Epithelial cell of proximal tubule (primary cell): ENCODE data around the gene MYCBPAP. TPM values are rescaled to one million over a fixed set of nuclear protein-coding genes. Genes with fewer than 3 reads are reported as not detected.

ENCODE experiments used
- DNase-seq: peaks from one replicate; pipeline ENCODE4 v3.0.0-alpha.2; 2011; ENCODE audit warnings: low read depth
- H3K4me3 ChIP-seq: 2 replicates; pipeline ENCODE4 v1.5.1; 2011; ENCODE audit warnings: low read depth, mild to moderate bottlenecking, low read length
- total RNA-seq: library from RNA; depleted of rRNA; stranded (reverse); fragments of >200 nt; gene quantifications from 2 replicates; pipeline ENCODE4 v1.2.3, GENCODE V29; 2015
- TF ChIP-seq, protein P1 (sequence below): conservative IDR thresholded peaks from 2 replicates; pipeline ENCODE4 v1.5.1; 2012; ENCODE audit warnings: low read depth, mild to moderate bottlenecking, low read length

MYCBPAP gene
- total RNA-seq, 1 donor from 2014 or later: 0.58 TPM

DNA sequence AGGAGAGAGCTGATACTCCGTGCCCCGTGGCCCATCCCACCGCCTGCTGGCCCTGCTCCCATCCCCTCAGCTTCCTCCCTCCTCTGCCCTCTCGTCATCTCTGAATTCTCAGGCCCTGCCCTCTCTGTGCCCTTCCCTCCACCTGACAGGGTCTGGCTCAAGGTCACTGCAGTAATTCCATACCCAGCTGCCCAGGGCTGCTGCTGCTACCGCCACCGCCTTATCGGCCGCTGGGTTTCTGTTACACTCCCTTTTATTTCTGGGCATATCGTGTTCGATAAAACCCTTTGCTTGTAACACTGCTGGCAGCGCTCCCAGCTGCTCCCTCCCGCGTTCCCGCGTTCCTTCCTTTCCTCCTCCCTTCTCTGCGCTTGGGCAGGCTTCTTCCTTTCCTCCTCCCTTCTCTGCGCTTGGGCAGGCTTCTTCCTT lies 25.5 kb downstream of the MYCBPAP start:
- H3K4me3 ChIP-seq: peak overlapping the region; percentile 23
- TF ChIP-seq, protein P1, sequence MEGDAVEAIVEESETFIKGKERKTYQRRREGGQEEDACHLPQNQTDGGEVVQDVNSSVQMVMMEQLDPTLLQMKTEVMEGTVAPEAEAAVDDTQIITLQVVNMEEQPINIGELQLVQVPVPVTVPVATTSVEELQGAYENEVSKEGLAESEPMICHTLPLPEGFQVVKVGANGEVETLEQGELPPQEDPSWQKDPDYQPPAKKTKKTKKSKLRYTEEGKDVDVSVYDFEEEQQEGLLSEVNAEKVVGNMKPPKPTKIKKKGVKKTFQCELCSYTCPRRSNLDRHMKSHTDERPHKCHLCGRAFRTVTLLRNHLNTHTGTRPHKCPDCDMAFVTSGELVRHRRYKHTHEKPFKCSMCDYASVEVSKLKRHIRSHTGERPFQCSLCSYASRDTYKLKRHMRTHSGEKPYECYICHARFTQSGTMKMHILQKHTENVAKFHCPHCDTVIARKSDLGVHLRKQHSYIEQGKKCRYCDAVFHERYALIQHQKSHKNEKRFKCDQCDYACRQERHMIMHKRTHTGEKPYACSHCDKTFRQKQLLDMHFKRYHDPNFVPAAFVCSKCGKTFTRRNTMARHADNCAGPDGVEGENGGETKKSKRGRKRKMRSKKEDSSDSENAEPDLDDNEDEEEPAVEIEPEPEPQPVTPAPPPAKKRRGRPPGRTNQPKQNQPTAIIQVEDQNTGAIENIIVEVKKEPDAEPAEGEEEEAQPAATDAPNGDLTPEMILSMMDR: no peak
- no peak for DNase-seq

DNA sequence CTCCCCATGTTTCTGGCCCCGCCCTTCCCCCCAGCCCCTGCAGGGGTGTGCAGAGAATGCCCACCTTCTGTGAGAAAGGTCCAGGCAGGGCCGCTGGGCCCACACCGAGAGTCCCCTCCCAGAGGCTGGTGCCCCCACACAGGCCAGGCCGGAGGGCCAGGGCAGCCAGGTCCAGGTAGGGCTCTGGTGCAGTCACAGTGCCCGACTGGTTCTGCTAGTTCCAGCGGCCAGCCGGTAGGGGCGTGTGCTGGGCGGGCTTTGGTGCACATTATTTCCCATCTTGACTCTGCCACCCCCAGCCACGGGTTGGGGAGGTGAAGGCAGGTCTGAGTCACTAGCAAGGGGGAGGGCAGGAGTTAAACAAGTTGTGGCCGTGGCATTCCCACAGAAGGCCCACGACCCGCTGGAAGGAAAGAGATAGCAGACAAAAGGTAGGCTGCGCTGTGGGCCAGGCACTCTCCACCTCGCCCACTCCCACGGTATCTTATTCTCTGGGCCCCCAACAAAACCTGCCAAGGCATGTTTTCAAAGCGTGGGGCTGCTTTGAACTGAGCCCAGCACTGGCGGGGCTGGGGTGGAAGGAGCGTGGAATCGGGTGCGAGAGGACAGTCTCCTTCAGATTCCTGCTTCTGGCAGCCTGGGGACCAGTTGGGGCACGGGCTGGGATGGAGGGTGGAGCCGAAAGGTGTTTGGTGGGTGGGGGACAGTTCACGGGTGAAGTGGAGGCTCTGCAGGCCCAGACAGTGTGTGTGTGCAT lies 26.2 kb downstream of the MYCBPAP start:
- TF ChIP-seq, protein P1: peak; percentile 28
- DNase-seq: no peak
- peak overlapping the region; percentile 15 for H3K4me3 ChIP-seq

DNA sequence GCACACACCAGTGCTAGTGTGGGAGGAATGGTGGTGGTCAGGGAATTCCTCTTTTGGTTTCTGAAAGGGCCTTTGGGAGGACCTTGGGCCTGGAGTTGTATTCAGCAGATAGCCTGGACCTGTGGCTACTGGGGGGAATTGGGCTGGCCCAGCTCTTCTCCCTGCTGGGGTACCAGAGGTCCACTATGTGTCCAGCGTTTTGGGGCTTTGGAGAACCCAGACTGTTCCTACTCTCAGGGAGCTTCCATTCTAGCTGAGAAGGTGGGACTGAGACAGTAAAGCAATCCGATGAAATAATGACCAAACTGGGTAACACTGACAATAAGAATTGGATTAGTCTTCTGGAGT lies 26.7 kb downstream of the MYCBPAP start:
- TF ChIP-seq, protein P1: no peak
- no peak for DNase-seq
- H3K4me3 ChIP-seq: no peak overlapping the region

DNA sequence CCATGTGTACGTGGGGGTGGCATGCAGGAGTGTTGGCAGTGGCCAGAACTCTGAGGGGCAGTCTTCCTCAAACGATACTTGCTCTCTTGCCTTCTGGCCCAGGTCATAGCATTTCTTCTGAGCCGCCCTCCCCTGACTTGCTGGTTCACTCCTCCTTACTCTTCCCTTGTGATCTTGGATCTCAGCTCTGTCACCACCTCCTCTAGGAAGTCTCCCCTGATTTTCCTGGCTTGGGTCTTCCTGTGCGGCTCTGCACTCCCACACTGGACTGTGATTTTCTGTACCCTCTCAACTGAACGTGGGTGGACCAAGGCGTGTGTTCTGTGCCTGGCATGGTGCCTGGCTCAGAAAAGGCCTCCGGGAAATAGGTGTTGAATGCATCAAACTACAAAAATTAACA lies 27.2 kb downstream of the MYCBPAP start:
- no peak for DNase-seq
- TF ChIP-seq, protein P1: no peak
- no peak overlapping the region for H3K4me3 ChIP-seq

DNA sequence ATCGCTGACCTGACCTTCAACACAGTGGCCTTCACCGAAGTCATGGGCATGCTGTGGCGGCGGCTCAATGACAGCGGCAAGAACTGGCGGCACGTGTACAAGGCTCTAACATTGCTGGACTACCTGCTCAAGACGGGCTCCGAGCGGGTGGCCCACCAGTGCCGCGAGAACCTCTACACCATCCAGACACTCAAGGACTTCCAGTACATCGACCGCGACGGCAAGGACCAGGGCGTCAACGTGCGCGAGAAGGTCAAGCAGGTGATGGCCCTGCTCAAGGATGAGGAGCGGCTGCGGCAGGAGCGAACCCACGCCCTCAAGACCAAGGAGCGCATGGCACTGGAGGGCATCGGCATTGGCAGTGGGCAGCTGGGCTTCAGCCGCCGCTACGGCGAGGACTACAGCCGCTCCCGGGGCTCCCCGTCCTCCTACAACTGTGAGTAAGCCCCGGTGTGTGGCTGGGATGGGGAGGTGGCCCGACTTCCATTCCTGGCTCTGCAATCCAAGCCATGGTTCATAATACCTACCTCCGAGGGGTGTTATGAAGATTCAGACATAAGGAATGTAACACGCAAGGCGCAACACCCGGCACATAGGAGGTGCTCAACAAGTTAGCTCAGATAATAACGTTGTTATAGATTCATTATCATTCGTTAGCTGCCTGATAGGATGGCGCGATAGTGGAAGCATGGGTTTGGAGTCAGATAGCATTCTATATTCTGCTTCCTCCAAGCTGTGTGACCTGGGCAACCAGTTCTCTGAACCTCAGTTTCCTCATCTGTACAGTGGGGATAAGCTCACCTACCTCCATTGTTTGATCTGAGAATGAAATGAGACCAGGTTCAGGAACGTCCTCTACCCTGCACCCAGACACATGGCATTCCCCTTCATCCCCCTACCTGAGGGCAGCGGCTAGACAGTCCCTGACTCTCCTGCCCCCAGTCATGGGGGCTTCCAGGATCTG lies 28.7 kb downstream of the MYCBPAP start:
- no peak overlapping the region for H3K4me3 ChIP-seq
- DNase-seq: no peak
- TF ChIP-seq, protein P1: no peak

DNA sequence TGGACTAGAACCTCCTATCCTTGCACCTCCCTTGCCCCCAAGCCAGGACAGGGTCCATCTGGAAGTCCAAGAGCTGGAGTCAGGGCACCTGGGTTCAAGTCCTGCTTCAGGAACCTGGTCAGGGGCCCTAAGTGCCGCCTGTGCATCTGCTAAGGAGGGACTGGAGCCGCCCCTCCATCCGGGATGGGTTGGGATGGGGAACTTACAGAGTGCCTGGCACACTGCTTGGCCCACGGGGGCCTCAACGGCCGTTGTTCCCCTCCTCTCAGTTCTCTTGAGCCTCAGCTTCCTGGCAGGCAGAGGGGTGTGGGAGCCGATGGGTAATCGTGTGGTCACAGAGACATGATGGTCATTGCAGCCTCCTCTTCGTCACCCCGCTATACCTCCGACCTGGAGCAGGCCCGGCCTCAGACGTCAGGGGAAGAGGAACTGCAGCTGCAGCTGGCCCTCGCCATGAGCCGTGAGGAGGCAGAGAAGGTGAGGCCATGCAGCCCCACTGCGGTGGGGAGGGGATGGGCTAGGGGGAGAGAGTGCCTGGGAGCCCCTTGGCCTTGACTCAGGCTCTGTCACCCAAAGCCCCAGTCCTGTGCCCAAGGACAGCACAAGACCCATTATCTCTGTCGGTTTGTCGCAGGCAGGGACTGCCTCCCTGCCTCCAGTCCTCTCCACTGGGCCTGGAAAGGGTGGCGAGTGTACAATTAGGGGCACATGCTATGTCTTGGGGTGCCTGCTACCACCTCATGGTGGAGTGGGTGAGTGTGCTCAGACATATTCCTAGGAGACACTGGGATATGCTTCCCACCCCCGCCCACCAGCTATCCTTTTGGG lies 29.7 kb downstream of the MYCBPAP start:
- DNase-seq: no peak
- no peak overlapping the region for H3K4me3 ChIP-seq
- TF ChIP-seq, protein P1: no peak
